B cell (primary cell): ENCODE results near the gene DNAJC8. TPM values are rescaled to one million over a fixed set of nuclear protein-coding genes. Genes with fewer than 3 reads are reported as not detected.

ENCODE experiments used
- ATAC-seq: fragments of 200-7000 bp; cut with Tn5 transposase; one replicate; pipeline ENCODE4 v1.10.0; 2021; ENCODE audit warnings: low read depth, mild to moderate bottlenecking, moderate number of reproducible peaks, moderate library complexity
- CTCF ChIA-PET: fragments of 350-600 bp; sonication (Branson Sonifier 250); formaldehyde crosslinking; loops from one replicate; lab custom pipeline; 2021; ENCODE audit warnings: antibody characterized with exemption, inconsistent platforms; lab: Charles Lee
- POLR2A ChIA-PET: fragments of 350-600 bp; sonication (Branson Sonifier 250); formaldehyde crosslinking; loops from one replicate; lab custom pipeline; 2021; ENCODE audit warnings: antibody characterized with exemption; lab: Charles Lee
- DNase-seq: peaks from one replicate; pipeline ENCODE4 v3.0.0; 2013
- H2AFZ ChIP-seq: 2 replicates; pipeline ENCODE4 v1.6.1; 2012; ENCODE audit warnings: mild to moderate bottlenecking, low read depth, low read length; ENCODE audit not compliant: insufficient read depth, poor library complexity, severe bottlenecking
- H3K27ac ChIP-seq, 2 donors: 1 replicate in 1 of 2; 2 replicates in 1 of 2; pipeline ENCODE4 v1.5.1; 2012 to 2013; ENCODE audit warnings: low read length in 2 of 2, mild to moderate bottlenecking in 2 of 2, moderate library complexity in 1 of 2
- H3K27me3 ChIP-seq, 4 experiments: fragments of 200-600 bp in 1 of 4; sonication (generic) in 1 of 4; replicated peaks in 1 of 4; 1 replicate in 2 of 4; 2 replicates in 2 of 4; pipeline versions ENCODE4 v1.6.1 to v1.7.0; 2013 to 2016; ENCODE audit warnings: low read length in 3 of 4, mild to moderate bottlenecking in 2 of 4, mixed read lengths in 1 of 4, moderate library complexity in 1 of 4; ENCODE audit not compliant: insufficient read depth in 4 of 4, control insufficient read depth in 3 of 4; ENCODE audit errors: control extremely low read depth in 1 of 4
- H3K36me3 ChIP-seq, 2 experiments: replicated peaks in 1 of 2; 1 replicate in 1 of 2; 2 replicates in 1 of 2; pipeline versions ENCODE4 v1.6.1 to v1.7.1; 2013; ENCODE audit warnings: low read length in 1 of 2; ENCODE audit not compliant: insufficient read depth in 2 of 2, control insufficient read depth in 1 of 2; ENCODE audit errors: control extremely low read depth in 1 of 2, extremely low read depth in 1 of 2
- H3K4me1 ChIP-seq, 2 donors: fragments of 200-600 bp in 1 of 2; sonication (generic) in 1 of 2; 1 replicate in 1 of 2; 2 replicates in 1 of 2; pipeline versions ENCODE4 v1.5.1 to v1.6.1; 2013 to 2017; ENCODE audit warnings: low read length in 2 of 2; ENCODE audit not compliant: control insufficient read depth in 2 of 2, insufficient read depth in 2 of 2
- H3K4me2 ChIP-seq: replicated peaks from 2 replicates; pipeline ENCODE3; 2012; ENCODE audit warnings: mild to moderate bottlenecking, low read depth, low read length; ENCODE audit not compliant: poor library complexity, severe bottlenecking
- H3K4me3 ChIP-seq, 5 experiments: fragments of 200-600 bp in 1 of 5; sonication (generic) in 1 of 5; 1 replicate in 3 of 5; 2 replicates in 2 of 5; pipeline versions ENCODE4 v1.5.1 to v1.7.0; 2011 to 2016; ENCODE audit warnings: low read length in 4 of 5, mild to moderate bottlenecking in 4 of 5, low read depth in 2 of 5, control low read depth in 1 of 5, moderate library complexity in 1 of 5; ENCODE audit not compliant: insufficient read depth in 1 of 5; ENCODE audit errors: control extremely low read depth in 1 of 5, extremely low read depth in 1 of 5
- H3K79me2 ChIP-seq: fragments of 200-600 bp; sonication (generic); one replicate; pipeline ENCODE4 v1.6.0; 2016; ENCODE audit warnings: low read length; ENCODE audit not compliant: control insufficient read depth, insufficient read depth
- H3K9ac ChIP-seq: fragments of 200-600 bp; sonication (generic); 2 replicates; pipeline ENCODE4 v1.6.1; 2017; ENCODE audit warnings: mild to moderate bottlenecking, low read length, moderate library complexity
- H3K9me3 ChIP-seq, 3 donors: one replicate each; pipeline versions ENCODE4 v1.6.1 to v1.7.1; 2013; ENCODE audit warnings: low read length in 2 of 3; ENCODE audit not compliant: control insufficient read depth in 2 of 3, insufficient read depth in 1 of 3; ENCODE audit errors: control extremely low read depth in 1 of 3
- H4K20me1 ChIP-seq: 2 replicates; pipeline ENCODE4 v1.6.0; 2012; ENCODE audit warnings: mild to moderate bottlenecking, low read length; ENCODE audit not compliant: insufficient read depth, control insufficient read depth, poor library complexity, severe bottlenecking
- H3K27ac Mint-ChIP-seq: one replicate; pipeline ENCODE4 v1.8.0; 2021; ENCODE audit warnings: mixed read lengths
- H3K27me3 Mint-ChIP-seq: one replicate; pipeline ENCODE4 v1.8.0; 2021; ENCODE audit warnings: mixed read lengths
- H3K4me1 Mint-ChIP-seq: one replicate; pipeline ENCODE4 v1.8.0; 2021; ENCODE audit warnings: mixed read lengths
- H3K4me3 Mint-ChIP-seq: one replicate; pipeline ENCODE4 v1.8.0; 2021; ENCODE audit warnings: mixed read lengths
- H3K9me3 Mint-ChIP-seq: one replicate; pipeline ENCODE4 v1.8.0; 2022; ENCODE audit warnings: mixed read lengths; ENCODE audit not compliant: insufficient read depth
- EZH2 ChIP-seq: IDR thresholded peaks from 2 replicates; pipeline ENCODE4 v1.6.1; 2012; ENCODE audit warnings: borderline replicate concordance, low read depth, mild to moderate bottlenecking, moderate library complexity, low read length; ENCODE audit not compliant: insufficient read depth, poor library complexity, severe bottlenecking
- WGBS: methylation state at CpG from one replicate; pipeline ENCODE4 v1.1.5; 2013; ENCODE audit warnings: missing lambda C conversion rate; ENCODE audit not compliant: insufficient coverage; 5-methylcytosine and 5-hydroxymethylcytosine counted together
- intact Hi-C: fragments of 100-400 bp; cut with micrococcal nuclease; formaldehyde crosslinking; loops from one replicate; pipeline ENCODE4 v1.10.0; 2022
- polyA plus RNA-seq: library from polyadenylated mRNA; depleted of rRNA; stranded (reverse); fragments of >200 nt; gene quantifications from 2 replicates; pipeline ENCODE4 v1.2.3, GENCODE V29; 2012
- total RNA-seq, 2 donors: library from RNA; stranded (reverse); fragments of 120-200 nt in 1 of 2; gene quantifications; 1 replicate in 1 of 2; 2 replicates in 1 of 2; pipeline versions ENCODE4 v1.2.3 to v1.2.4, GENCODE V29; 2013 to 2022
- TF ChIP-seq, protein P1 (sequence below): fragments of 200-600 bp; IDR thresholded peaks from one replicate; pipeline ENCODE4 v1.8.0; 2022; ENCODE audit warnings: antibody characterized with exemption, mild to moderate bottlenecking

DNAJC8 gene
- total and polyA plus RNA-seq, 2 donors (not counting 1 experiment from before 2014, with no cell fraction given) = 26.3 to 74.6 TPM

DNA sequence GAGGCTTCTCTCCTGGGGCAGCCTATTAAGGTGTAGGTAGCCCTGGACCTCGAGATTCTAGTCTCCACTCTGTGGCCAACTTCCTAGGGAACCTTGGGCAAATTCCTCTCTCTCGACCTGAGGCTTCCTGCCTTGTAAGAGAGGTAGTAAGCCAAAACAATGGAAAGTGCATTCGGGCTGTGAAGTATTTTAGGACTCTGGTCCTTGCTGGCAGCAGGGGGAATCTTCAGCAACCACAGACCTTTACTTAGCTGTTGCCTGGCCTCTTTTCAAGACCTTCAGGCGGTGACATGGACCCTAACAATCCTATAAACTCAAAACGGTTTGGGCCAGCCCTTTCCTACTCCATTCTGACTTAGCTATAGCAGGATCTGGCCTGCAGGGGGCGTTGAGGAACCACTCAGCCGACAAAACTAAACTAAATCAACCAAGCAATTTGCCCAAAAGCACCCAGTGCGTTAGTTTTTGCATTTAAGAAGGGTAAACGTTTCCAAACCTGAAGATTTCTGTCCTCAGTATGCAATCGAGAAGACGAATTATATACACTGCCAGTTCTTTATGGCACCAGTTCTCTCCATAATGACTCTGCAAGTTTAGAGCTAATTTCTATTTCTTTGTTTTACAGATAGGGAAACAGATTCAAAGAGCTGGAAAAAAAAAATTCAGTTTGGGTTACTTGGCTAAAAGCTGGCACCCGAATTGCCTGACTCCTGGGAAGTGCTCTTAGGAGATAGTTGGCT is 15.6 kb upstream of the DNAJC8 start:
- Histone ChIP-seq H3K27me3 (no peaks in the 10 kb centered on the region), H3K9me3 (no peaks in the 10 kb centered on the region), H3K79me2 (no peaks in the 10 kb centered on the region), H3K27ac (peak overlapping the region; percentile 74 to 77), H3K4me3 (peak overlapping the region in 4 of 5 experiments; percentile 15 to 45 (median 38)), H3K36me3 (no peaks in the 10 kb centered on the region), H3K9ac (peak overlapping the region; percentile 39), H3K4me2 (peak overlapping the region; percentile 73), H2AFZ (peak overlapping the region; percentile 80), H3K4me1 (peaks cover 43 to 51% of the 10 kb centered on the region in 2 donors), H4K20me1 (no peaks in the 10 kb centered on the region)
- Mint-ChIP-seq H3K27ac (peak overlapping the region; percentile 88), H3K4me1 (peaks cover 49% of the 10 kb centered on the region), H3K27me3 (no peaks in the 10 kb centered on the region), H3K9me3 (no peaks in the 10 kb centered on the region), H3K4me3 (peak overlapping the region; percentile 83)
- intact Hi-C loops = loop anchor here (2.0 to 10.0 kb wide), 6 partner anchors 256 to 934 kb away; partner anchors contain the start of genes GMEB1, RNU11, SRSF4 and TAF12
- 7% methylated on average over 7 of the region's 12 CpGs for WGBS
- ATAC-seq (peak; percentile 16), DNase-seq (peak; percentile 86)
- POLR2A ChIA-PET = interaction anchor here (0.7 to 4.6 kb wide), 4 partner anchors 11 to 265 kb away, joined by 3 to 46 read pairs (median 9); partner anchors contain the start of genes ATP5IF1, MED18 and SESN2
- TF ChIP-seq, protein P1, sequence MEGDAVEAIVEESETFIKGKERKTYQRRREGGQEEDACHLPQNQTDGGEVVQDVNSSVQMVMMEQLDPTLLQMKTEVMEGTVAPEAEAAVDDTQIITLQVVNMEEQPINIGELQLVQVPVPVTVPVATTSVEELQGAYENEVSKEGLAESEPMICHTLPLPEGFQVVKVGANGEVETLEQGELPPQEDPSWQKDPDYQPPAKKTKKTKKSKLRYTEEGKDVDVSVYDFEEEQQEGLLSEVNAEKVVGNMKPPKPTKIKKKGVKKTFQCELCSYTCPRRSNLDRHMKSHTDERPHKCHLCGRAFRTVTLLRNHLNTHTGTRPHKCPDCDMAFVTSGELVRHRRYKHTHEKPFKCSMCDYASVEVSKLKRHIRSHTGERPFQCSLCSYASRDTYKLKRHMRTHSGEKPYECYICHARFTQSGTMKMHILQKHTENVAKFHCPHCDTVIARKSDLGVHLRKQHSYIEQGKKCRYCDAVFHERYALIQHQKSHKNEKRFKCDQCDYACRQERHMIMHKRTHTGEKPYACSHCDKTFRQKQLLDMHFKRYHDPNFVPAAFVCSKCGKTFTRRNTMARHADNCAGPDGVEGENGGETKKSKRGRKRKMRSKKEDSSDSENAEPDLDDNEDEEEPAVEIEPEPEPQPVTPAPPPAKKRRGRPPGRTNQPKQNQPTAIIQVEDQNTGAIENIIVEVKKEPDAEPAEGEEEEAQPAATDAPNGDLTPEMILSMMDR = peak; percentile 86
- no peak for TF ChIP-seq EZH2
- CTCF ChIA-PET = interaction anchor here (0.6 to 6.8 kb wide), 31 partner anchors 9 to 629 kb away, joined by 3 to 65 read pairs (median 4); partner anchors contain the start of genes ATP5IF1, DNAJC8, EYA3 and MED18
